ENCODE results near the gene COL1A1. TPM values are rescaled to one million over a fixed set of nuclear protein-coding genes. Genes with fewer than 3 reads are reported as not detected.

COL1A1 gene
- total and polyA plus RNA-seq, 2 of the 13 experiments (the other 11 are each of a cell fraction or from before 2014, with no cell fraction given): 0.05 TPM; not detected in 1

- TF ChIP-seq ATF2 (CRISPR knock-in tag; IDR thresholded peaks at IDR 0.05) (no peak; the same call in 1 of the 2 replicates), PHF21A (CRISPR knock-in tag; IDR thresholded peaks at IDR 0.05) (no peak), HOXA9 (CRISPR knock-in tag; IDR thresholded peaks at IDR 0.05; ENCODE audit: borderline replicate concordance) (no peak), THAP11 (CRISPR knock-in tag; IDR thresholded peaks at IDR 0.05) (no peak), NFATC3 (CRISPR knock-in tag; IDR thresholded peaks at IDR 0.05) (0 out of 2 replicates have a peak, but pooled peaks have one; percentile 53), CHCHD3 (CRISPR knock-in tag; IDR thresholded peaks at IDR 0.05) (no peak), NR2F6 (IDR thresholded peaks at IDR 0.05) (no peak), NR2F6 (CRISPR knock-in tag; IDR thresholded peaks at IDR 0.05) (0 out of 2 replicates have a peak, but pooled peaks have one; percentile 14), SKI (IDR thresholded peaks at IDR 0.05; ENCODE audit: partially characterized antibody) (no peak), ZNF101 (CRISPR knock-in tag; IDR thresholded peaks at IDR 0.05; ENCODE audit: borderline replicate concordance, low read depth) (no peak), SMARCE1 (IDR thresholded peaks at IDR 0.05; ENCODE audit: borderline replicate concordance) (no peak), SIX1 (CRISPR knock-in tag; IDR thresholded peaks at IDR 0.05; ENCODE audit: borderline replicate concordance) (no peak), KAT8 (CRISPR knock-in tag; IDR thresholded peaks at IDR 0.05) (no peak), MIER2 (CRISPR knock-in tag; IDR thresholded peaks at IDR 0.05) (no peak), AGO1 (IDR thresholded peaks at IDR 0.05; ENCODE audit: low read depth, low read length, poor library complexity, severe bottlenecking) (no peak), CBX5 (CRISPR knock-in tag; IDR thresholded peaks at IDR 0.05; ENCODE audit: borderline replicate concordance) (no peak), TP53 (CRISPR knock-in tag; conservative IDR thresholded peaks at IDR 0.05) (no peak), TIGD3 (CRISPR knock-in tag; IDR thresholded peaks at IDR 0.05; ENCODE audit: borderline replicate concordance) (peak; percentile 56; the same call in 1 of the 2 replicates), SALL1 (CRISPR knock-in tag; IDR thresholded peaks at IDR 0.05) (no peak), NFIC (IDR thresholded peaks at IDR 0.05; ENCODE audit: low read length) (no peak), PTBP1 (IDR thresholded peaks at IDR 0.05; ENCODE audit: low read depth, low read length, poor library complexity, severe bottlenecking) (no peak), RARG (CRISPR knock-in tag; IDR thresholded peaks at IDR 0.05; ENCODE audit: low read depth) (no peak), HOXA3 (CRISPR knock-in tag; IDR thresholded peaks at IDR 0.05) (peak; percentile 14; the same call in 1 of the 2 replicates)
- TF ChIP-seq, protein P1, sequence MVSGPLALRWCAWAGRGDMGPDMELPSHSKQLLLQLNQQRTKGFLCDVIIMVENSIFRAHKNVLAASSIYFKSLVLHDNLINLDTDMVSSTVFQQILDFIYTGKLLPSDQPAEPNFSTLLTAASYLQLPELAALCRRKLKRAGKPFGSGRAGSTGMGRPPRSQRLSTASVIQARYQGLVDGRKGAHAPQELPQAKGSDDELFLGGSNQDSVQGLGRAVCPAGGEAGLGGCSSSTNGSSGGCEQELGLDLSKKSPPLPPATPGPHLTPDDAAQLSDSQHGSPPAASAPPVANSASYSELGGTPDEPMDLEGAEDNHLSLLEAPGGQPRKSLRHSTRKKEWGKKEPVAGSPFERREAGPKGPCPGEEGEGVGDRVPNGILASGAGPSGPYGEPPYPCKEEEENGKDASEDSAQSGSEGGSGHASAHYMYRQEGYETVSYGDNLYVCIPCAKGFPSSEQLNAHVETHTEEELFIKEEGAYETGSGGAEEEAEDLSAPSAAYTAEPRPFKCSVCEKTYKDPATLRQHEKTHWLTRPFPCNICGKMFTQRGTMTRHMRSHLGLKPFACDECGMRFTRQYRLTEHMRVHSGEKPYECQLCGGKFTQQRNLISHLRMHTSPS (CRISPR knock-in tag; IDR thresholded peaks at IDR 0.05; ENCODE audit: low read depth): peak; percentile 27; the same call in 1 of the 2 replicates
- TF ChIP-seq, protein P2, sequence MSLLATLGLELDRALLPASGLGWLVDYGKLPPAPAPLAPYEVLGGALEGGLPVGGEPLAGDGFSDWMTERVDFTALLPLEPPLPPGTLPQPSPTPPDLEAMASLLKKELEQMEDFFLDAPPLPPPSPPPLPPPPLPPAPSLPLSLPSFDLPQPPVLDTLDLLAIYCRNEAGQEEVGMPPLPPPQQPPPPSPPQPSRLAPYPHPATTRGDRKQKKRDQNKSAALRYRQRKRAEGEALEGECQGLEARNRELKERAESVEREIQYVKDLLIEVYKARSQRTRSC (CRISPR knock-in tag; IDR thresholded peaks at IDR 0.05; ENCODE audit: low read depth): no peak
Observed at GRCh38 chr17:50148226-50149090, 53.0 kb downstream of the COL1A1 start (continued).
